SU-DHL-6 (cell line): ENCODE results near the gene SMARCAD1.

ENCODE experiments used
- H2AFZ ChIP-seq: fragments of 200-600 bp; sonication (generic); 2 replicates; pipeline ENCODE4 v1.6.1; 2014; ENCODE audit warnings: low read depth, mild to moderate bottlenecking, moderate library complexity, mixed read lengths, antibody characterized with exemption, low read length; ENCODE audit not compliant: severe bottlenecking
- H3F3A ChIP-seq: fragments of 200-600 bp; shearing (Covaris generic); 2 replicates; pipeline ENCODE4 v1.6.0; 2016; ENCODE audit warnings: antibody characterized with exemption, mild to moderate bottlenecking; ENCODE audit not compliant: insufficient read depth
- H3K27ac ChIP-seq: fragments of 200-600 bp; sonication (generic); 2 replicates; pipeline ENCODE4 v1.5.1; 2016; ENCODE audit warnings: low read depth, mild to moderate bottlenecking, low read length, moderate library complexity, mixed read lengths
- H3K27me3 ChIP-seq: fragments of 200-600 bp; sonication (generic), shearing (Covaris generic); 2 replicates; pipeline ENCODE4 v1.6.0; 2014; ENCODE audit warnings: mild to moderate bottlenecking, low read length
- H3K36me3 ChIP-seq: fragments of 200-600 bp; sonication (generic); 2 replicates; pipeline ENCODE4 v1.6.1; 2014; ENCODE audit warnings: mild to moderate bottlenecking, low read length, mixed read lengths
- H3K4me2 ChIP-seq: fragments of 300-600, 200-600 bp; shearing (Covaris generic), sonication (generic); 2 replicates; pipeline ENCODE4 v1.6.0; 2014; ENCODE audit warnings: low read length, low read depth, mild to moderate bottlenecking; ENCODE audit not compliant: poor library complexity, severe bottlenecking
- H3K4me3 ChIP-seq: fragments of 200-600 bp; sonication (generic); 2 replicates; pipeline ENCODE4 v1.5.1; 2014; ENCODE audit warnings: antibody characterized with exemption, low read length, mild to moderate bottlenecking, mixed read lengths; ENCODE audit not compliant: insufficient read depth, poor library complexity, severe bottlenecking
- H3K79me2 ChIP-seq: fragments of 200-600 bp; sonication (generic); 2 replicates; pipeline ENCODE4 v1.6.1; 2014; ENCODE audit warnings: mild to moderate bottlenecking, low read length, moderate library complexity; ENCODE audit not compliant: insufficient read depth
- H3K9ac ChIP-seq: fragments of 200-600 bp; sonication (generic); 2 replicates; pipeline ENCODE4 v1.7.0; 2014; ENCODE audit warnings: mild to moderate bottlenecking, low read length
- H3K9me2 ChIP-seq: fragments of 200-600 bp; sonication (generic); replicated peaks from 2 replicates; pipeline ENCODE4 v1.6.1; 2014; ENCODE audit warnings: low read length; ENCODE audit not compliant: insufficient read depth
- H3K9me3 ChIP-seq: fragments of 200-600 bp; sonication (generic); 2 replicates; pipeline ENCODE4 v1.6.1; 2014; ENCODE audit warnings: low read length, mixed read lengths; ENCODE audit not compliant: insufficient read depth
- H4K20me1 ChIP-seq: fragments of 200-600 bp; sonication (generic); 2 replicates; pipeline ENCODE4 v1.6.1; 2014; ENCODE audit warnings: low read depth, mild to moderate bottlenecking, antibody characterized with exemption, low read length, moderate library complexity, mixed read lengths
- EZH2phosphoT487 ChIP-seq: fragments of 200-600 bp; sonication (generic), shearing (Covaris generic); conservative IDR thresholded peaks from 2 replicates; pipeline ENCODE4 v1.6.1; 2018; ENCODE audit warnings: mild to moderate bottlenecking, antibody characterized with exemption, low read length, moderate library complexity, mixed read lengths
- TF ChIP-seq, protein P1 (sequence below): fragments of 200-600 bp; sonication (generic); IDR thresholded peaks from one replicate; pipeline ENCODE4 v1.5.1; 2017; ENCODE audit warnings: antibody characterized with exemption, mild to moderate bottlenecking, low read length, moderate library complexity; ENCODE audit not compliant: insufficient read depth, poor library complexity, severe bottlenecking

The SMARCAD1 gene

GRCh38 chr4:94219402-94219801 is 11.7 kb downstream of the SMARCAD1 start:
- Histone ChIP-seq H4K20me1 (no peaks in the 10 kb centered on the region), H3K4me2 (no peak overlapping the region), H2AFZ (no peak overlapping the region), H3K4me3 (no peak overlapping the region), H3K27ac (no peak overlapping the region), H3K36me3 (no peaks in the 10 kb centered on the region), H3F3A (no peaks in the 10 kb centered on the region), H3K79me2 (peaks cover 11% of the 10 kb centered on the region), H3K9ac (no peak overlapping the region), H3K9me3 (no peaks in the 10 kb centered on the region), H3K27me3 (no peaks in the 10 kb centered on the region), H3K9me2 (no peaks in the 10 kb centered on the region)
- TF ChIP-seq, protein P1, sequence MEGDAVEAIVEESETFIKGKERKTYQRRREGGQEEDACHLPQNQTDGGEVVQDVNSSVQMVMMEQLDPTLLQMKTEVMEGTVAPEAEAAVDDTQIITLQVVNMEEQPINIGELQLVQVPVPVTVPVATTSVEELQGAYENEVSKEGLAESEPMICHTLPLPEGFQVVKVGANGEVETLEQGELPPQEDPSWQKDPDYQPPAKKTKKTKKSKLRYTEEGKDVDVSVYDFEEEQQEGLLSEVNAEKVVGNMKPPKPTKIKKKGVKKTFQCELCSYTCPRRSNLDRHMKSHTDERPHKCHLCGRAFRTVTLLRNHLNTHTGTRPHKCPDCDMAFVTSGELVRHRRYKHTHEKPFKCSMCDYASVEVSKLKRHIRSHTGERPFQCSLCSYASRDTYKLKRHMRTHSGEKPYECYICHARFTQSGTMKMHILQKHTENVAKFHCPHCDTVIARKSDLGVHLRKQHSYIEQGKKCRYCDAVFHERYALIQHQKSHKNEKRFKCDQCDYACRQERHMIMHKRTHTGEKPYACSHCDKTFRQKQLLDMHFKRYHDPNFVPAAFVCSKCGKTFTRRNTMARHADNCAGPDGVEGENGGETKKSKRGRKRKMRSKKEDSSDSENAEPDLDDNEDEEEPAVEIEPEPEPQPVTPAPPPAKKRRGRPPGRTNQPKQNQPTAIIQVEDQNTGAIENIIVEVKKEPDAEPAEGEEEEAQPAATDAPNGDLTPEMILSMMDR, result no peak
- TF ChIP-seq EZH2phosphoT487, result no peak

DNA sequence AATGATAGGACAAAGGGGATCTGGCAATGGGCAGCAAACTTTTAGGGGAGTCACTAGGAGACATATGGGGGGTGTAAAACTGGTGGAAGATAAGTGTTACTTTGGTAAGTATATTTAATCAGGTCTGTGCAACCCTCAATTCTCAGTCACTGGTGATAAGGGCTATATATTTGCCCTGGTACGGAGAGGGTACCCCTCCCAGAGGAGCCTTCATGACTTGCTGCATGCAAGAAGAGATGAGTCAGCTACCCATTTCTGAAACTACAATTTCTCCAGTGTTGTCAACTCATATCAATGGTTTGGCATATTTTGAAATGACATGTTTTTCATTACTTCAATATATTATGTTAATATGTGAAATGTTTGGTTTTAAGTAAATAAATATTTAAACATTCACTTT is 14.3 kb downstream of the SMARCAD1 start:
- Histone ChIP-seq H3K9me2 (no peaks in the 10 kb centered on the region), H3K27ac (no peak overlapping the region), H2AFZ (no peak overlapping the region), H4K20me1 (no peaks in the 10 kb centered on the region), H3K27me3 (no peaks in the 10 kb centered on the region), H3K9ac (no peak overlapping the region), H3F3A (no peaks in the 10 kb centered on the region), H3K36me3 (no peaks in the 10 kb centered on the region), H3K9me3 (no peaks in the 10 kb centered on the region), H3K4me3 (no peak overlapping the region), H3K4me2 (no peak overlapping the region), H3K79me2 (peaks cover 4% of the 10 kb centered on the region)
- TF ChIP-seq, protein P1, result no peak
- no peak for TF ChIP-seq EZH2phosphoT487

- Histone ChIP-seq H3K9me3 (no peaks in the 10 kb centered on the region), H3K27ac (no peak overlapping the region), H3F3A (no peaks in the 10 kb centered on the region), H3K27me3 (no peaks in the 10 kb centered on the region), H3K9me2 (no peaks in the 10 kb centered on the region), H3K9ac (no peak overlapping the region), H4K20me1 (no peaks in the 10 kb centered on the region), H3K4me3 (no peak overlapping the region), H3K79me2 (no peaks in the 10 kb centered on the region), H3K36me3 (no peaks in the 10 kb centered on the region), H3K4me2 (no peak overlapping the region), H2AFZ (no peak overlapping the region)
- TF ChIP-seq, protein P1, result no peak
- no peak for TF ChIP-seq EZH2phosphoT487
These were observed 17.8 kb downstream of the SMARCAD1 start for GRCh38 chr4:94225449-94225848.
